Mesenchymal stem cell (in vitro differentiated cells and primary cell): Measurements from ENCODE around the gene ACY1.
A peak's percentile ranks its signal among the peaks of the same experiment; 100 is the strongest.

Experiments
- DNase-seq: peaks from one replicate; pipeline ENCODE4 v3.0.0-alpha.2; 2013
- H2AFZ ChIP-seq: one replicate; pipeline ENCODE4 v1.6.1; 2013; ENCODE audit warnings: low read depth, mild to moderate bottlenecking, control low read depth, inconsistent platforms, low read length, moderate library complexity
- H2AK5ac ChIP-seq: 2 replicates; pipeline ENCODE4 v1.6.1; 2013; ENCODE audit warnings: low read length, moderate library complexity, mild to moderate bottlenecking, inconsistent platforms; ENCODE audit not compliant: severe bottlenecking
- H2BK120ac ChIP-seq: one replicate; pipeline ENCODE4 v1.6.1; 2013; ENCODE audit warnings: low read depth, mild to moderate bottlenecking, inconsistent platforms, low read length, moderate library complexity
- H2BK12ac ChIP-seq, 2 experiments: one replicate each; pipeline ENCODE4 v1.6.1; 2013; ENCODE audit warnings: inconsistent platforms in 2 of 2, low read length in 2 of 2, mild to moderate bottlenecking in 2 of 2, moderate library complexity in 2 of 2, control low read depth in 1 of 2
- H2BK15ac ChIP-seq: one replicate; pipeline ENCODE4 v1.6.1; 2013; ENCODE audit warnings: mild to moderate bottlenecking, low read depth, inconsistent platforms; ENCODE audit not compliant: poor library complexity, severe bottlenecking
- H2BK5ac ChIP-seq: 2 replicates; pipeline ENCODE4 v1.6.1; 2013; ENCODE audit warnings: low read depth, mild to moderate bottlenecking, low read length, control low read depth, inconsistent platforms; ENCODE audit not compliant: poor library complexity, severe bottlenecking
- H3K14ac ChIP-seq, 2 experiments: one replicate each; pipeline ENCODE4 v1.6.1; 2013; ENCODE audit warnings: inconsistent platforms in 2 of 2, low read length in 2 of 2, control low read depth in 1 of 2, mild to moderate bottlenecking in 1 of 2, moderate library complexity in 1 of 2
- H3K18ac ChIP-seq, 2 experiments: one replicate each; pipeline ENCODE4 v1.6.1; 2013; ENCODE audit warnings: inconsistent platforms in 2 of 2, low read length in 2 of 2, control low read depth in 1 of 2, low read depth in 1 of 2, mild to moderate bottlenecking in 1 of 2
- H3K23ac ChIP-seq, 2 experiments: one replicate each; pipeline ENCODE4 v1.6.1; 2013; ENCODE audit warnings: inconsistent platforms in 2 of 2, low read length in 2 of 2, mild to moderate bottlenecking in 2 of 2, moderate library complexity in 2 of 2, control low read depth in 1 of 2
- H3K27ac ChIP-seq: 2 replicates; pipeline ENCODE4 v1.5.1; 2013; ENCODE audit warnings: mild to moderate bottlenecking, moderate library complexity, low read length, control low read depth, inconsistent platforms; ENCODE audit not compliant: poor library complexity, severe bottlenecking
- H3K27me3 ChIP-seq, 2 experiments: 2 replicates each; pipeline versions ENCODE4 v1.6.1 to v1.7.0; 2013; ENCODE audit warnings: low read length in 2 of 2, mild to moderate bottlenecking in 2 of 2, moderate library complexity in 2 of 2, control low read depth in 1 of 2, inconsistent platforms in 1 of 2; ENCODE audit not compliant: control insufficient read depth in 1 of 2, insufficient read depth in 1 of 2
- H3K36me3 ChIP-seq, 2 experiments: 2 replicates each; pipeline versions ENCODE4 v1.6.1 to v1.7.0; 2013; ENCODE audit warnings: low read length in 2 of 2, control low read depth in 1 of 2, inconsistent platforms in 1 of 2, low read depth in 1 of 2, mild to moderate bottlenecking in 1 of 2; ENCODE audit not compliant: insufficient read depth in 2 of 2, control insufficient read depth in 1 of 2
- H3K4ac ChIP-seq, 2 experiments: one replicate each; pipeline ENCODE4 v1.6.1; 2013; ENCODE audit warnings: inconsistent platforms in 2 of 2, low read length in 2 of 2, mild to moderate bottlenecking in 2 of 2, moderate library complexity in 2 of 2, control low read depth in 1 of 2, low read depth in 1 of 2
- H3K4me1 ChIP-seq: 2 replicates; pipeline ENCODE4 v1.6.1; 2013; ENCODE audit warnings: low read depth, low read length, control low read depth; ENCODE audit not compliant: control insufficient read depth, insufficient read depth
- H3K4me2 ChIP-seq: 2 replicates; pipeline ENCODE4 v1.6.1; 2013; ENCODE audit warnings: low read length, mild to moderate bottlenecking, inconsistent platforms; ENCODE audit not compliant: poor library complexity, severe bottlenecking
- H3K4me3 ChIP-seq, 2 experiments: 2 replicates each; pipeline versions ENCODE4 v1.5.1 to v1.7.0; 2013; ENCODE audit warnings: low read length in 2 of 2, mild to moderate bottlenecking in 2 of 2, control low read depth in 1 of 2, low read depth in 1 of 2; ENCODE audit not compliant: insufficient read depth in 1 of 2
- H3K79me1 ChIP-seq: replicated peaks from 2 replicates; pipeline ENCODE4 v1.6.1; 2013; ENCODE audit warnings: mild to moderate bottlenecking, control low read depth, low read length, inconsistent platforms; ENCODE audit not compliant: poor library complexity, severe bottlenecking
- H3K9ac ChIP-seq: 2 replicates; pipeline ENCODE4 v1.7.0; 2013; ENCODE audit warnings: mild to moderate bottlenecking, low read length, moderate library complexity
- H3K9me3 ChIP-seq: 2 replicates; pipeline ENCODE4 v1.7.0; 2013; ENCODE audit warnings: mild to moderate bottlenecking, low read length; ENCODE audit not compliant: control insufficient read depth
- H4K8ac ChIP-seq: one replicate; pipeline ENCODE4 v1.6.1; 2013; ENCODE audit warnings: inconsistent platforms, mild to moderate bottlenecking, low read length, moderate library complexity
- H4K91ac ChIP-seq: one replicate; pipeline ENCODE4 v1.6.1; 2013; ENCODE audit warnings: mild to moderate bottlenecking, low read length, inconsistent platforms
- WGBS: methylation state at CpG from one replicate; pipeline ENCODE4 v1.1.7; 2013; ENCODE audit warnings: mixed read lengths; 5-methylcytosine and 5-hydroxymethylcytosine counted together

ACY1 gene

GRCh38 chr3:52024765-52025452 is 41.6 kb downstream of the ACY1 start:
- H3K4me3 ChIP-seq, result peak overlapping the region in 1 of 2 experiments; percentile 2
- no peak overlapping the region for H3K4ac ChIP-seq
- 92% methylated on average over 3 of the region's 6 CpGs for WGBS
- H2BK12ac ChIP-seq, result no peak overlapping the region
- H2BK15ac ChIP-seq, result no peak overlapping the region
- no peak overlapping the region for H3K14ac ChIP-seq
- no peaks in the 10 kb centered on the region for H3K9me3 ChIP-seq
- no peak for DNase-seq
- no peak overlapping the region for H3K9ac ChIP-seq
- no peak overlapping the region for H3K18ac ChIP-seq
- H3K27ac ChIP-seq, result no peak overlapping the region
- H3K4me2 ChIP-seq, result no peak overlapping the region
- H4K91ac ChIP-seq, result no peak overlapping the region
- H3K23ac ChIP-seq, result no peak overlapping the region
- no peak overlapping the region for H2BK5ac ChIP-seq
- H3K4me1 ChIP-seq, result peaks cover 14% of the 10 kb centered on the region
- no peaks in the 10 kb centered on the region for H3K36me3 ChIP-seq
- H2AFZ ChIP-seq, result no peak overlapping the region
- no peak overlapping the region for H4K8ac ChIP-seq
- no peak overlapping the region for H2AK5ac ChIP-seq
- H3K27me3 ChIP-seq, result no peaks in the 10 kb centered on the region
- no peaks in the 10 kb centered on the region for H3K79me1 ChIP-seq
- H2BK120ac ChIP-seq, result no peak overlapping the region

GRCh38 chr3:52025453-52025852 is 42.1 kb downstream of the ACY1 start:
- Histone ChIP-seq H4K8ac (no peak overlapping the region), H3K79me1 (no peaks in the 10 kb centered on the region), H2AK5ac (no peak overlapping the region), H3K36me3 (no peaks in the 10 kb centered on the region), H3K4me3 (peak overlapping the region in 1 of 2 experiments; percentile 2), H3K18ac (no peak overlapping the region), H2BK120ac (no peak overlapping the region), H3K9me3 (no peaks in the 10 kb centered on the region), H2AFZ (no peak overlapping the region), H2BK15ac (no peak overlapping the region), H2BK5ac (no peak overlapping the region), H3K27me3 (no peaks in the 10 kb centered on the region), H3K9ac (no peak overlapping the region), H2BK12ac (no peak overlapping the region), H3K4me2 (no peak overlapping the region), H3K23ac (no peak overlapping the region), H3K4me1 (peaks cover 14% of the 10 kb centered on the region), H3K27ac (no peak overlapping the region), H3K4ac (no peak overlapping the region), H3K14ac (no peak overlapping the region), H4K91ac (no peak overlapping the region)
- DNase-seq, result no peak
- 86% methylated on average over 7 of the region's 7 CpGs for WGBS

GRCh38 chr3:52026041-52026440 is 42.7 kb downstream of the ACY1 start:
- Histone ChIP-seq H4K8ac (no peak overlapping the region), H3K23ac (no peak overlapping the region), H3K4me2 (no peak overlapping the region), H3K79me1 (no peaks in the 10 kb centered on the region), H3K9ac (no peak overlapping the region), H3K27ac (no peak overlapping the region), H3K14ac (no peak overlapping the region), H3K18ac (no peak overlapping the region), H2BK120ac (no peak overlapping the region), H3K36me3 (no peaks in the 10 kb centered on the region), H2BK5ac (no peak overlapping the region), H2AFZ (no peak overlapping the region), H2BK15ac (no peak overlapping the region), H3K4me1 (peaks cover 14% of the 10 kb centered on the region), H3K4me3 (no peak overlapping the region), H2AK5ac (no peak overlapping the region), H2BK12ac (no peak overlapping the region), H3K4ac (peak overlapping the region in 1 of 2 experiments; percentile 16), H4K91ac (no peak overlapping the region), H3K27me3 (no peaks in the 10 kb centered on the region), H3K9me3 (no peaks in the 10 kb centered on the region)
- no peak for DNase-seq
- WGBS, result 68% methylated on average over 4 of the region's 4 CpGs

- Histone ChIP-seq H4K8ac (no peak overlapping the region), H3K14ac (no peak overlapping the region), H3K27me3 (peaks cover 0 to 2% of the 10 kb centered on the region in 2 experiments), H2BK5ac (no peak overlapping the region), H3K79me1 (no peaks in the 10 kb centered on the region), H3K27ac (no peak overlapping the region), H2BK120ac (no peak overlapping the region), H2BK15ac (no peak overlapping the region), H4K91ac (no peak overlapping the region), H3K9ac (no peak overlapping the region), H2AFZ (no peak overlapping the region), H3K4me2 (no peak overlapping the region), H3K4me1 (peaks cover 3% of the 10 kb centered on the region), H3K4ac (no peak overlapping the region), H3K36me3 (no peaks in the 10 kb centered on the region), H3K18ac (no peak overlapping the region), H3K23ac (no peak overlapping the region), H3K9me3 (peaks cover 4% of the 10 kb centered on the region), H3K4me3 (no peak overlapping the region), H2AK5ac (no peak overlapping the region), H2BK12ac (no peak overlapping the region)
- 88% methylated on average over 10 of the region's 12 CpGs for WGBS
- DNase-seq, result no peak
Observed at GRCh38 chr3:52028572-52028971, 45.2 kb downstream of the ACY1 start.
